ENCODE results near the gene GOLGA1. TPM values are rescaled to one million over a fixed set of nuclear protein-coding genes. Genes with fewer than 3 reads are reported as not detected.

Gene GOLGA1
- total RNA-seq, 1 donor from 2014 or later = 36.8 TPM

DNA sequence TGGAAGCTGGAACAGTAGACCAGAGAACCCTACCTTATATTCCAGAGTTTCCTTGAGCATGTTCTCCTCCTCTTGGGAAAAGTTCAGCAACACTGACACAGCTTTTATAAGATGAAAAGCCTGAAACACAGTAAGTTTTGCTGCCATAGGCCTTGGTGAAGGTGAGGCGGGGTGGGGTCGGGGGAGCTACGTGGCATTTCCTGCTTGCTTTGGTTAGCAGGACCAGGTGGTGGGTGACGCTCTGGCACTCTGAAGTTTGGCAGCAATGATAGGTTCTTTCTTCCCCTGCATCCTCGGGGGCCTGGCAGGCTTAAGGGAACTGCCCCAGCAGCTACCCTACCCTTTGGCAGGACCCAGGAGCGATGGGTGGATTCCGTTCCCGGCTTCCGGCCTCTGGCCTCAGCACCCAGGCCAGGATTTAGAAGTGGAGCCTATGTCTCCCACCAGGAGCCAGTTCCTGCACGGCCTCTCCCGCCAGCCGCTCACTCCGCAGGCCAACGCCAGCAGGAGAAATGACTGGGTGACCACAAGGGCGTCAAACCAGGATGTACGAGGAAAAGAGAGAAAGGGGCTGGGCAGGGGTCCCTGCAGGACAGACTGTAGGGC, 59.6 kb downstream of the GOLGA1 start:
- no peak overlapping the region for H3K27ac ChIP-seq
- H3K27me3 ChIP-seq = no peaks in the 10 kb centered on the region
- no peaks in the 10 kb centered on the region for H3K4me1 ChIP-seq
- H3K9me3 ChIP-seq = no peaks in the 10 kb centered on the region
- peaks cover 82 to 88% of the 10 kb centered on the region in 2 donors for H3K36me3 ChIP-seq
- no peak for DNase-seq (ENCODE audit: low spot score in 2 of 2)
- H3K4me3 ChIP-seq = no peak overlapping the region
- TF ChIP-seq, protein P1, sequence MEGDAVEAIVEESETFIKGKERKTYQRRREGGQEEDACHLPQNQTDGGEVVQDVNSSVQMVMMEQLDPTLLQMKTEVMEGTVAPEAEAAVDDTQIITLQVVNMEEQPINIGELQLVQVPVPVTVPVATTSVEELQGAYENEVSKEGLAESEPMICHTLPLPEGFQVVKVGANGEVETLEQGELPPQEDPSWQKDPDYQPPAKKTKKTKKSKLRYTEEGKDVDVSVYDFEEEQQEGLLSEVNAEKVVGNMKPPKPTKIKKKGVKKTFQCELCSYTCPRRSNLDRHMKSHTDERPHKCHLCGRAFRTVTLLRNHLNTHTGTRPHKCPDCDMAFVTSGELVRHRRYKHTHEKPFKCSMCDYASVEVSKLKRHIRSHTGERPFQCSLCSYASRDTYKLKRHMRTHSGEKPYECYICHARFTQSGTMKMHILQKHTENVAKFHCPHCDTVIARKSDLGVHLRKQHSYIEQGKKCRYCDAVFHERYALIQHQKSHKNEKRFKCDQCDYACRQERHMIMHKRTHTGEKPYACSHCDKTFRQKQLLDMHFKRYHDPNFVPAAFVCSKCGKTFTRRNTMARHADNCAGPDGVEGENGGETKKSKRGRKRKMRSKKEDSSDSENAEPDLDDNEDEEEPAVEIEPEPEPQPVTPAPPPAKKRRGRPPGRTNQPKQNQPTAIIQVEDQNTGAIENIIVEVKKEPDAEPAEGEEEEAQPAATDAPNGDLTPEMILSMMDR (IDR thresholded peaks at IDR 0.05) = no peak
- intact Hi-C loops (cut with DNase I) = no loop called here

DNA sequence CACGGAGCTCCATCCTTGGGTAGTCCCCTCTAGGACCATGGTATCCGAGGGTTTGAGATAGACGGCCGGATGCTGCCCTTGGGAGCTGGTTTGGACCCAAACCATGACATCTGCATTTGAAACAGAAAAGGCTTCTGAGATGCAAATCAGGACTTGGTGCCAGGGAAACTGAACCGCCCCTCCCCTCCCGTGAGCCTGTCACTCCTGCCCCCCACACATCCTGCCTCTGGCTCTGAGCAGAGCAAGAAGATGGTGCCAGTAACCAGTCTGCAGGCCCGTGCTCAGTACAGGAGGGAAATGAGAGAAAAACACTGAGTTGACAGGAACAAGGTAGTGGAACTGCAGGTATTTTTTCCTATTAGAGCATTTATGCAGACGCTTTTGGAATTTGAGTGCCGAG, 60.4 kb downstream of the GOLGA1 start:
- H3K27ac ChIP-seq = no peak overlapping the region
- intact Hi-C loops (cut with DNase I) = no loop called here

DNA sequence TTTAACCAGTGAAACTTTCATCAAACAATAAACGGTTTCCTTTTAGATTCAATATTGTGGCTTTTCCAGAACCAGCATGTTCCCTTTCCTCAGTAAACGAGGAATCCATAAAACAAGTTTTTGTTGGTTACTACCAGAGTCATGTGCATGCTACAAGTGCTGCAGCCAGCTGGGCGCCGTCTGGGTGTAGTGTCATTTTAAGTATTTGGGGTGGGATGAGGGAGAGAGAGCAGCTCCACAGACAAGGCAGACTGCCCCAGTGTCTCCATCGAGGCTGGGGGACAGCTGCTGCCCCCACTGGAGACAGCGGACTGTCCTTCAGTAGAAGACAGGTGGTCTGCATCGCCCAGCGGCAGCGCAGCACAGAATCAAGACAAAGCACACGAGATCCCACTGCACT, 61.7 kb downstream of the GOLGA1 start:
- Histone ChIP-seq H3K27ac (no peak overlapping the region), H3K4me1 (no peaks in the 10 kb centered on the region), H3K36me3 (peaks cover 78 to 99% of the 10 kb centered on the region in 2 donors), H3K4me3 (no peak overlapping the region), H3K9me3 (no peaks in the 10 kb centered on the region), H3K27me3 (no peaks in the 10 kb centered on the region)
- intact Hi-C loops (cut with DNase I) = no loop called here
- no peak for DNase-seq (ENCODE audit: low spot score in 2 of 2)
- TF ChIP-seq, protein P1 (IDR thresholded peaks at IDR 0.05) = no peak

More for the DNA sequence above, 60.4 kb downstream of the GOLGA1 start:
- Histone ChIP-seq H3K36me3 (peaks cover 82 to 88% of the 10 kb centered on the region in 2 donors), H3K4me3 (no peak overlapping the region), H3K27me3 (no peaks in the 10 kb centered on the region), H3K9me3 (no peaks in the 10 kb centered on the region), H3K4me1 (no peaks in the 10 kb centered on the region)
- no peak for DNase-seq (ENCODE audit: low spot score in 2 of 2)
- TF ChIP-seq, protein P1 (IDR thresholded peaks at IDR 0.05) = no peak

DNA sequence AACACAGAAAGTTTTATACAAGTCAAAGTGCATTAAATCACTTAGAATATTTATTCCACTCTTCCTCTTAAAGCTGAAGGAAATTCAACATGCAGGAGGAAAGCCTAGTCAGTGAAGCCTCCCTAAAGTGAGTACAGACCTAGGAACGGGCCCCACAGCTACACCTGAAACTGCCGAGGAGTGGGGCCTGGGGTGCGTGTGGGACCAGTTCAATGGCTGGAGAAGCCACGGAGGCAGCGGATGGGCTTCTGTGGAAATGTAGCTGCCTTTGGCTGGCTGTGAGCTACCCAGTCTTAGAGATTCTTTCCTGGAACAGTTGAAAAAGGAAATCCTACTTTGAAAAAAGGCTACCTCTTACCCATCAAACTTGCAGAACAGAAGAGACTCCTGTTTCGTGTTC, 62.4 kb downstream of the GOLGA1 start:
- intact Hi-C loops (cut with DNase I) = no loop called here
- no peak for DNase-seq (ENCODE audit: low spot score in 2 of 2)
- no peaks in the 10 kb centered on the region for H3K27me3 ChIP-seq
- peaks cover 0 to under 1% of the 10 kb centered on the region in 2 donors for H3K4me1 ChIP-seq
- H3K27ac ChIP-seq = no peak overlapping the region
- no peaks in the 10 kb centered on the region for H3K9me3 ChIP-seq
- TF ChIP-seq, protein P1 (IDR thresholded peaks at IDR 0.05) = no peak
- peaks cover 80 to 99% of the 10 kb centered on the region in 2 donors for H3K36me3 ChIP-seq
- H3K4me3 ChIP-seq = no peak overlapping the region

DNA sequence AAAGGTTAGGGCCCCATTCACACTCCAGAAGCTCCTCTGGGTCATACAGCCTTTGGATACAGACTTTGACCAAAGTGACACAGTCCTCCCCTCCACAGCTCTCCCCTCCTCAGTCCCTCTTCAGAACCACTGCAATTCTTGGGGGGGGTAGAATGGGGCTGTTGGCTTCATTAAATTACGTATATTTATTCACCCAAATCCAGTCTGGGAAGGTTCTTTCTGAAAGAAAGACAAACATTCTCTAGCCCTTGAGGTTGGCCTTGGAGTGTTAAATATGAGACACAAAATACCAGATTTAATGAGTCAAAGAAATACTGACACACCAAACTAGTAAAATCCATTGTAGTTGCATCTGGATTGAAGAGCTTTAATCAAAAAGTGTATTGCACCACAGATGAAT, 62.9 kb downstream of the GOLGA1 start:
- H3K27me3 ChIP-seq = no peaks in the 10 kb centered on the region
- intact Hi-C loops (cut with DNase I) = no loop called here
- DNase-seq (ENCODE audit: low spot score in 2 of 2) = no peak
- no peaks in the 10 kb centered on the region for H3K9me3 ChIP-seq
- no peak overlapping the region for H3K4me3 ChIP-seq
- H3K27ac ChIP-seq = no peak overlapping the region
- TF ChIP-seq, protein P1 (IDR thresholded peaks at IDR 0.05) = no peak
- H3K4me1 ChIP-seq = peaks cover 0 to 5% of the 10 kb centered on the region in 2 donors
- H3K36me3 ChIP-seq = peaks cover 78 to 96% of the 10 kb centered on the region in 2 donors
